HAP-1 (cell line): ENCODE measurements around the gene LMTK2.

Source experiments
- DNase-seq, 2 experiments: peaks; one replicate each; pipeline ENCODE4 v3.0.0-alpha.2; 2016 to 2020; ENCODE audit warnings: low spot score in 2 of 2
- H3K27me3 ChIP-seq: fragments of 250-450 bp; sonication (Bioruptor Pico); 2 replicates; pipeline ENCODE4 v1.5.1; 2020; ENCODE audit warnings: low read depth, mild to moderate bottlenecking, moderate library complexity
- H3K36me3 ChIP-seq: fragments of 250-450 bp; sonication (Bioruptor Pico); replicated peaks from 2 replicates; pipeline ENCODE4 v1.5.1; 2020; ENCODE audit warnings: mild to moderate bottlenecking
- H3K4me1 ChIP-seq: fragments of 250-450 bp; sonication (Bioruptor Pico); 2 replicates; pipeline ENCODE4 v1.5.1; 2020; ENCODE audit warnings: mild to moderate bottlenecking
- H3K4me3 ChIP-seq: fragments of 250-450 bp; sonication (Bioruptor Pico); 2 replicates; pipeline ENCODE4 v1.5.1; 2020; ENCODE audit warnings: mild to moderate bottlenecking, moderate library complexity
- H3K9me3 ChIP-seq: fragments of 250-450 bp; sonication (Bioruptor Pico); 2 replicates; pipeline ENCODE4 v1.5.1; 2020; ENCODE audit warnings: mild to moderate bottlenecking, moderate library complexity
- in situ Hi-C: fragments of 300-500 bp; cut with MboI; formaldehyde crosslinking; loops from 3 replicates; pipeline ENCODE4 v1.14.3; 2020; ENCODE audit warnings: low sequenced_read_pairs, inconsistent platforms, mixed read lengths

LMTK2 gene

GRCh38 chr7:98223898-98224700, 117.4 kb downstream of the LMTK2 start:
- in situ Hi-C loops, result no loop called here
- H3K9me3 ChIP-seq, result no peaks in the 10 kb centered on the region
- DNase-seq, result no peak
- no peaks in the 10 kb centered on the region for H3K36me3 ChIP-seq
- no peaks in the 10 kb centered on the region for H3K4me1 ChIP-seq
- no peaks in the 10 kb centered on the region for H3K27me3 ChIP-seq
- H3K4me3 ChIP-seq, result no peak overlapping the region

GRCh38 chr7:98224701-98225181, 118.1 kb downstream of the LMTK2 start:
- no peaks in the 10 kb centered on the region for H3K36me3 ChIP-seq
- no peak for DNase-seq
- in situ Hi-C loops, result no loop called here
- no peak overlapping the region for H3K4me3 ChIP-seq
- H3K4me1 ChIP-seq, result no peaks in the 10 kb centered on the region
- no peaks in the 10 kb centered on the region for H3K27me3 ChIP-seq
- H3K9me3 ChIP-seq, result no peaks in the 10 kb centered on the region

- DNase-seq, result no peak
- H3K9me3 ChIP-seq, result no peaks in the 10 kb centered on the region
- no peaks in the 10 kb centered on the region for H3K4me1 ChIP-seq
- in situ Hi-C loops, result no loop called here
- H3K4me3 ChIP-seq, result no peak overlapping the region
- no peaks in the 10 kb centered on the region for H3K36me3 ChIP-seq
- no peaks in the 10 kb centered on the region for H3K27me3 ChIP-seq
Observed at GRCh38 chr7:98225913-98226614, 119.4 kb downstream of the LMTK2 start.

DNA sequence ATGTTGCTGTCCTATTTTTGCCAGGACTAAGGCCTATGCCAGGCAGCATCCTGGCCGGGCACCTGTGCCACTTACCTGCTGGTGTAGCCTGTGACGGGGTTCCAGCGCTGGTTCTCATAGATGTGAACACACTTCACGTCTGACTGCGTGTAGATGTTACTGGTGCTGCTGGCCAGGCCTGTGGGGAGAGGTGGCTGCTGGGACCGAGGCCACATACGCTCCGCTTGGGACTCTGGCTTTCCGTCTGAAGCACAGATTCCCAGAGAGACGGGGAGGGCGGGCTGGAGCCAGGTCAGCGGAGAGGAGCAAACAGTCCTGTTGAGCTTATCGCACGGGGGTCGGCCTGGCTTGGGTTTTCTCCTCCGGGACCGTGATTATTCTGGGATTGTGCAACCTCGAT, 121.3 kb downstream of the LMTK2 start:
- Histone ChIP-seq H3K27me3 (no peaks in the 10 kb centered on the region), H3K4me3 (no peak overlapping the region), H3K9me3 (no peaks in the 10 kb centered on the region), H3K36me3 (no peaks in the 10 kb centered on the region), H3K4me1 (no peaks in the 10 kb centered on the region)
- in situ Hi-C loops, result no loop called here
- DNase-seq, result no peak

DNA sequence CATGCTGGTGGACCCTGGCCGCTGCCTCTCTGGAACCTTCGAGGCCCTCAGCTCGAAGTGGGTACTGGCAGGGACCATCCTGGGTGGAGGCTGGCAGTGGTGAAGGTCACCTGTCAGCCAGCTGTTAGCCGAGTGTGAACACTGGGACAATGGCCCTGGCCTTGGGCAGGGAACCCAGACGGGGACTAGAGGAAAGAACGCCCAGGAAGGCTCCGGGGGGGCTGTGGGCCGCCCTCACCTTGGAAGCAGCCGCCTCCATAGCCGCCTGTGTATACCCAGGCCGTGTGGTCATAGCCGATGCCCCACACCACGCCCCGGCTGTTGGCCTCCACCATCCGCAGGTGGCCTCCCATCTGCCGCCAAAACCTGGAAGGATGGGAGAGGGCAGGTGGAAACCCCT, 122.1 kb downstream of the LMTK2 start:
- in situ Hi-C loops, result no loop called here
- H3K4me3 ChIP-seq, result no peak overlapping the region

GRCh38 chr7:98229441-98229840, 122.8 kb downstream of the LMTK2 start:
- Histone ChIP-seq H3K4me1 (no peaks in the 10 kb centered on the region), H3K9me3 (no peaks in the 10 kb centered on the region), H3K27me3 (no peaks in the 10 kb centered on the region), H3K4me3 (no peak overlapping the region), H3K36me3 (no peaks in the 10 kb centered on the region)
- no peak for DNase-seq
- in situ Hi-C loops, result no loop called here

More for the DNA sequence above, 122.1 kb downstream of the LMTK2 start:
- H3K4me1 ChIP-seq, result no peaks in the 10 kb centered on the region
- H3K27me3 ChIP-seq, result no peaks in the 10 kb centered on the region
- H3K36me3 ChIP-seq, result no peaks in the 10 kb centered on the region
- H3K9me3 ChIP-seq, result no peaks in the 10 kb centered on the region
- DNase-seq, result no peak

- Histone ChIP-seq H3K9me3 (no peaks in the 10 kb centered on the region), H3K27me3 (no peaks in the 10 kb centered on the region), H3K4me1 (no peaks in the 10 kb centered on the region), H3K36me3 (no peaks in the 10 kb centered on the region), H3K4me3 (no peak overlapping the region)
- DNase-seq, result no peak
- in situ Hi-C loops, result no loop called here
Observed at GRCh38 chr7:98229991-98230745, 123.5 kb downstream of the LMTK2 start.

DNA sequence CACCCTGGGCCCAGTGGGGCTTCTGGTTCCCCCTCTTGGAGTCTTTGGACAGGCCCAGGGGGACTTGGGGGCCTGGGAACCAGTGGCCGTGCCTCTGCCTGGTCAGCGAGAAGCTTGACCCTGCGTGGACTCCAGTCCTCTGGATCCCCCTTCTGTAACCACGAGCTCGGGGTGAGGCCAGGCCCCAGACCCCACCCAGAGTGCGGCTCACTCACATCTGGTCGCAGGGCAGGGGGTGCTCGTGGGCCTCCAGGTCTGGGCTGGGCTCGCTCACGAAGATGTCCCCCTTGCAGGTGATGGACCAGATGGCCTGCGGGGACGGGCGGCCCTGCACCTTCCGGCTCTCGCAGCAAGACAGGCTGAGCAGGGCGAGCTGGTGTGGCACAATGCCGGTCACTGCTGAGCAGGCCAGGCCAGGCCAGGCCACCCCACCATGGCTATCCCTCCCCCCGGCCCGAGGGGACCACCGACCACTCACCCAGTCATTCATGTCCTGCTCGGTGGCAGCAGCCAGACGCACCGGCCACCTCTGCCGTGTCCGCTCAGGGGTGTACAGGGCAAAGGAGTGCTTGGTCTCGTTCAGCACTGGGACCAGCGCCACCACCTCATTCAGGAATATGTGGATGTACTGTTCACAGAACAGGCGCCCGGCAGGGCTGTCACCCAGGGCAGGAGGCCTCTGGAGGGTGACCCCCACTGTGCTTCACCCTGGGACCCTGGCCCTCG, 124.2 kb downstream of the LMTK2 start:
- no peak for DNase-seq
- no peaks in the 10 kb centered on the region for H3K9me3 ChIP-seq
- H3K4me3 ChIP-seq, result no peak overlapping the region
- H3K36me3 ChIP-seq, result no peaks in the 10 kb centered on the region
- H3K4me1 ChIP-seq, result no peaks in the 10 kb centered on the region
- in situ Hi-C loops, result no loop called here
- H3K27me3 ChIP-seq, result no peaks in the 10 kb centered on the region

DNA sequence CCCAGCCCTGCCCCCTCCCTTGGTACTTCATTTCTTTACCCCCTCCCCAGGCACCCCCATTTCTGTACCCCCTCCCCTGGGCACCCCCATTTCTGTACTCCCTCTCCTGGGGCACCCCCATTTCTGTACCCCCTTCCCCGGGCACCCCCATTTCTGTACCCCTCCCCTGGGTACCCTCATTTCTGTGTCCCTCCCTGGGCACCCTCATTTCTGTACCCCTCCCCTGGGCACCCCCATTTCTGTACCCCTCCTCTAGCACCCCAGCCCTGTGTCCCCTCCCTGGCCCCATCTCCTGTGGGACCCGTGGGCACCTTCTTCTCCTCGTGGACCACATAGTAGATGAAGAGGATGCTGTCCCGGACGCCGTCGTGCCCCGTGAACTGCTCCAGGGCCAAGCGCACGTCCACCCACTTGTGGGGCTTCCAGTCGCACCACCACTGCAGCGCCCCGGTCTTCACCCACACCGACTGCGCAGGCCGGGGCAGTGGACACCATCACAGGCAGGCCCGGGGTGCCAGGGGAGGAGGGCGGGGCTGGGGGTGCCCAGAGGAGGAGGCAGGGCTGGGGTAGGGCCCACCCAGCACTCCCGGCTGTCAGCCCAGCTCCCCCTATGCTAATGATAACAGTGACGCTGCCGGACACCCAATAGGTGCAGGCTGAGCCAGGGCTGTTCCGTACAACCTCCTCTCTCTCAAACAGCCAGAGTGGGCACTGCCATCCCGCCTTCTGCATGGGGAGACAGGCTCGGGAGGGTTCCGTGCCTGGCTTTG, 125.0 kb downstream of the LMTK2 start:
- no peaks in the 10 kb centered on the region for H3K4me1 ChIP-seq
- H3K27me3 ChIP-seq, result no peaks in the 10 kb centered on the region
- no peaks in the 10 kb centered on the region for H3K36me3 ChIP-seq
- in situ Hi-C loops, result no loop called here
- no peak overlapping the region for H3K4me3 ChIP-seq
- no peaks in the 10 kb centered on the region for H3K9me3 ChIP-seq
- no peak for DNase-seq

DNA sequence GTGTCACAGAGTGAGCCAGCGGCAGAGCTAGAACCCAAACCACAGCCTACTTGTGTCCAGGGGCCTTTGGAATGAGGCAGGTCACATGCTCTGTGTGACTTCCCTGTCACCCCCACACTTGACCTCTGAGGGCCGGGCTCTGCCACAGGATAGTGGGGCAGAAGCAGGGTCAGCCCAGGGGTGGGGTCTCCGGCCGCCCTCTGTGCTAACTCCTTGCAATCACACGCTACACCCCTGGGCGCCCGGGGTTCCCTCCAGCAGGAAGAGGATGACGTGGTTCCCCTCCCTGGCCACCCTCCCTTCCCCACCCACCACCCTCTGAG, 125.6 kb downstream of the LMTK2 start:
- in situ Hi-C loops, result no loop called here
- Histone ChIP-seq H3K36me3 (no peaks in the 10 kb centered on the region), H3K4me3 (no peak overlapping the region), H3K9me3 (no peaks in the 10 kb centered on the region), H3K4me1 (no peaks in the 10 kb centered on the region), H3K27me3 (no peaks in the 10 kb centered on the region)
- DNase-seq, result no peak

DNA sequence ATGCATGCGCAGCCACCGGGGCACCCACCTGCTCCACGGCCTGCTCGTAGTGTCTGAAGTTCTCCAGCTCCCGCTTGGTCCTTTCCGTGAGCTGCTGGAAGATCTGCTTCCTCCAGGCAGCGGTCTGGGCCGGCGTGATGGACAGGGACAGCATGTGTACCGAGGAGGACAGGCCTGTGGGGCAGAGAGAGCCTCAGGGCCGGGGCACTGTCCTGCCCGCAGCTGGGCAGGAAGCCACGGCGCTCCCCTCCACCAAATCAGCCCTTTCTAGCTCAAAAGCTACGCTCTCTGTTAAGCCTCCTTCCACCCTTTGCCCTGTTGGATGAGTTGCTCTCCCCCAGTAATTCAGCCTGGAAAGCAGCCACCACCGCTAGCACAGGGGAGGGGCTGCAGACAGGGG, 126.1 kb downstream of the LMTK2 start:
- in situ Hi-C loops, result no loop called here
- Histone ChIP-seq H3K36me3 (no peaks in the 10 kb centered on the region), H3K27me3 (no peaks in the 10 kb centered on the region), H3K4me3 (no peak overlapping the region), H3K9me3 (no peaks in the 10 kb centered on the region), H3K4me1 (no peaks in the 10 kb centered on the region)
- DNase-seq, result no peak

- in situ Hi-C loops, result no loop called here
- no peak for DNase-seq
Observed at GRCh38 chr7:98233219-98234070, 126.8 kb downstream of the LMTK2 start.

More at GRCh38 chr7:98233219-98234070, 126.8 kb downstream of the LMTK2 start:
- Histone ChIP-seq H3K4me1 (no peaks in the 10 kb centered on the region), H3K27me3 (no peaks in the 10 kb centered on the region), H3K4me3 (no peak overlapping the region), H3K9me3 (no peaks in the 10 kb centered on the region), H3K36me3 (no peaks in the 10 kb centered on the region)
